Fibroblast of skin of right biceps (primary cell): ENCODE data around the gene TPSB2.
"Not testable (repeated sequence)": the region's sequence is repeated elsewhere in the genome, so short reads cannot be mapped to it uniquely, and the experiment has no call there.

ENCODE experiments used
- DNase-seq: peaks from one replicate; pipeline ENCODE4 v3.0.0-alpha.2; 2013

TPSB2 gene

GRCh38 chr16:1230084-1230470, at the start of gene TPSB2:
Gene TPSB2, minus strand, starts transcription at chr16:1230184. Its CDS starts 233 bp downstream, at chr16:1229951.
- DNase-seq: not testable (repeated sequence)

- no peak for DNase-seq
Observed at GRCh38 chr16:1279081-1279944, 49.3 kb upstream of the TPSB2 start.

GRCh38 chr16:1278477-1278876, 48.5 kb upstream of the TPSB2 start:
- no peak for DNase-seq

- no peak for DNase-seq
Observed at GRCh38 chr16:1277617-1278282, 47.8 kb upstream of the TPSB2 start.

GRCh38 chr16:1277151-1277598, 47.2 kb upstream of the TPSB2 start:
- no peak for DNase-seq

GRCh38 chr16:1276580-1276878, 46.5 kb upstream of the TPSB2 start:
- no peak for DNase-seq

GRCh38 chr16:1275791-1276579, 46.0 kb upstream of the TPSB2 start:
- no peak for DNase-seq

GRCh38 chr16:1274767-1275166, 44.8 kb upstream of the TPSB2 start:
- DNase-seq: no peak

GRCh38 chr16:1273816-1274215, 43.8 kb upstream of the TPSB2 start:
- no peak for DNase-seq

GRCh38 chr16:1272453-1273198, 42.6 kb upstream of the TPSB2 start:
- no peak for DNase-seq

- not testable (repeated sequence) for DNase-seq
Observed at GRCh38 chr16:1271724-1272413, 41.9 kb upstream of the TPSB2 start.

- no peak for DNase-seq
Observed at GRCh38 chr16:1271380-1271723, 41.4 kb upstream of the TPSB2 start.

GRCh38 chr16:1269418-1269817, 39.4 kb upstream of the TPSB2 start:
- not testable (repeated sequence) for DNase-seq

- DNase-seq: no peak
Observed at GRCh38 chr16:1265826-1266225, 35.8 kb upstream of the TPSB2 start.

- no peak for DNase-seq
Observed at GRCh38 chr16:1265090-1265630, 35.2 kb upstream of the TPSB2 start.

- DNase-seq: no peak
Observed at GRCh38 chr16:1264345-1265089, 34.5 kb upstream of the TPSB2 start.

- no peak for DNase-seq
Observed at GRCh38 chr16:1263591-1264344, 33.8 kb upstream of the TPSB2 start.

- DNase-seq: no peak
Observed at GRCh38 chr16:1262846-1263221, 32.9 kb upstream of the TPSB2 start.

GRCh38 chr16:1262210-1262845, 32.3 kb upstream of the TPSB2 start:
- DNase-seq: no peak
